Transverse colon (tissue), 3 donors: ENCODE data around the gene MANSC4.

Experiments used
- CTCF ChIP-seq, 5 experiments: fragments of 200-600 bp in 3 of 5; fragments of 450-650 bp in 2 of 5; sonication (generic) in 3 of 5; IDR thresholded peaks; 1 replicate in 2 of 5; 2 replicates in 3 of 5; pipeline ENCODE4 v1.5.1; 2016 to 2017; ENCODE audit warnings: antibody characterized with exemption in 5 of 5, inconsistent platforms in 3 of 5, mild to moderate bottlenecking in 2 of 5, moderate library complexity in 1 of 5
- EP300 ChIP-seq: sonication (generic); formaldehyde crosslinking; IDR thresholded peaks from one replicate; pipeline ENCODE4 v1.6.1; 2017; ENCODE audit warnings: antibody characterized with exemption, low read depth
- POLR2A ChIP-seq: fragments of 450-650 bp; IDR thresholded peaks from one replicate; pipeline ENCODE4 v1.6.1; 2016; ENCODE audit warnings: antibody characterized with exemption, mild to moderate bottlenecking, moderate library complexity

- peak; percentile 71 to 85 (median 79) for TF ChIP-seq CTCF (IDR thresholded peaks at IDR 0.05)
- TF ChIP-seq EP300: no peak
- no peak for TF ChIP-seq POLR2A
These were observed 46.9 kb downstream of the MANSC4 start for GRCh38 chr12:27733052-27733656.
